ENCODE measurements around the gene IZUMO1.
"Not testable (repeated sequence)": the region's sequence is repeated elsewhere in the genome, so short reads cannot be mapped to it uniquely, and the experiment has no call there.

Gene IZUMO1

GRCh38 chr19:48738557-48739403, 7.9 kb downstream of the IZUMO1 start:
- peak overlapping the region; percentile 45 for H3K4me3 ChIP-seq (ENCODE audit: low read depth, low read length)

DNA sequence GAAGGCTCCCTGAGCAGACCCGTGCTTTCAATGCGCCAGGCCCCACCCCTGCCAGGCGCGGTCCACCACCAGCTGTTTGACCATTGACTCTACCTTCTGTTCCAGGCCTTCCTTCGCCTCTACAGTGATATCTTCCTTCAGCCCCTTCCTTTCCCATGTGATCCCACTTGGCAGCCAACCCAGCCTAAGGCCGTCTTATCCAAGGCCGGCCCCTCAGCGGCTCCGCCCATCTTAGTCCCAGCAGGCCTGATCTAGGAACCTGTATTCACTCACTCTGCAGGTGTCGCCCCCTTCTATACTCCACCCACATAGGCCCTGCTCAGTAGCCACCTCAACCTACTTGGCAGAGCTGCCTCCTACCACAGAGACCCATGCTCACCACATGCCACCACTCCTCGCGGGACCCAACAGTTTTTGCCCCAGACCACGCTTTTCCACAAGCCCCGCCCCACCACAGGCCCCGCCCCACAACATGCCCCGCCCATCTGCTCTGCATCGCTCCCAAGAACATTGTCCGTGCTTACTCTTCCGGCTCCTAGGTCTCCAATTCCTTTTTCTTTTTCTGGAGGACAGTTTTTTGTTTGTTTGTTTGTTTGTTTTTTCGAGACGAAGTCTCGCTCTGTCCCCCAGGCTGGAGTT, 9.2 kb downstream of the IZUMO1 start:
- no peak overlapping the region for H3K4me3 ChIP-seq (ENCODE audit: low read depth, low read length)

DNA sequence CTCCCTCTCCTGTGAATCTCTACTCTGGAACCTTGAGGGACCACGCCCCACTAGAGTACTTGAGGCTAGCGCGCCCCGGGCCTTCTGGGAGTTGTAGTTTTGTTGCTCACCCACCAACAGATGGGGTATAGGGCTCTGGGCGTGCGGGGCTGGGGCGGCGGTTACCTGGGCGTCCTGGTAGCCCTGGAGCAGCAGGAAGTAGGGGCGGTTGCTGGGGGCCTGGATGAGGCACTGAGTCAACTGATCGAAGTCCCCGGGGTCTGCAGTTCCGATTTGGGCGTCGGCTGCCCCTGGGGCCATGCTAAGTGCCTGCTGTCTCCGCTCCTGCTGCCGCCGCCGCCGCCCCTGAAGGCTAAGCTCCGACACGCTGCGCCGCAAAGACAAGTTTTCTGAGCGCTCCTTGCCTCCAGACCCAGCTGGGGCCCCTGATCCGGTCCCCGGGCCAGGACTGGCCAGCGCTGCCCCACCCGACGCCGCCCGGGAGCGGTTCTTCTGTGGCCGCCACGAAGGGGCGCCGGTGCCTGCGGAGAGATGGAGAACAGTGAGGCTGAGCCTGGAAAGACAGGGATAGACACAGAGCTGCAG, 11.6 kb downstream of the IZUMO1 start:
- peak overlapping the region; percentile 39 for H3K4me3 ChIP-seq (ENCODE audit: low read depth, low read length)

DNA sequence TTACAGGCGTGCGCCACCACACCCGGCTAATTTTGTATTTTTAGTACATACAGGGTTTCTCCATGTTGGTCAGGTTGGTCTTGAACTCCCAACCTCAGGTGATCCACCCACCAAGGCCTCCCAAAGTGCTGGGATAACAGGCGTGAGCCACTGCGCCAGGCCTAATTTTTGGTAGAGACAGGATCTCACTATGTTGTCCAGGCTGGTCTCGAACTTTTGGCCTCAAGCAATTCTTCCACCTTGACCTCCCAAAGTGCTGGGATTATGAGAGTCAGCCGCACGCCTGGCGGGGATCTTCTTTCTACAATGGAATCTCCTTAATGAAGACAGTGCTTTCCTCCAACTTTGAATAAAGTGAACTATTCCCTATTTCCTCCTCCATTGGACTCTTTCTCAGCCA, 12.1 kb downstream of the IZUMO1 start:
- H3K4me3 ChIP-seq (ENCODE audit: low read depth, low read length), result peak overlapping the region; percentile 39

- no peak overlapping the region for H3K4me3 ChIP-seq (ENCODE audit: low read depth, low read length)
Measured at GRCh38 chr19:48731452-48731851, 15.3 kb downstream of the IZUMO1 start.

DNA sequence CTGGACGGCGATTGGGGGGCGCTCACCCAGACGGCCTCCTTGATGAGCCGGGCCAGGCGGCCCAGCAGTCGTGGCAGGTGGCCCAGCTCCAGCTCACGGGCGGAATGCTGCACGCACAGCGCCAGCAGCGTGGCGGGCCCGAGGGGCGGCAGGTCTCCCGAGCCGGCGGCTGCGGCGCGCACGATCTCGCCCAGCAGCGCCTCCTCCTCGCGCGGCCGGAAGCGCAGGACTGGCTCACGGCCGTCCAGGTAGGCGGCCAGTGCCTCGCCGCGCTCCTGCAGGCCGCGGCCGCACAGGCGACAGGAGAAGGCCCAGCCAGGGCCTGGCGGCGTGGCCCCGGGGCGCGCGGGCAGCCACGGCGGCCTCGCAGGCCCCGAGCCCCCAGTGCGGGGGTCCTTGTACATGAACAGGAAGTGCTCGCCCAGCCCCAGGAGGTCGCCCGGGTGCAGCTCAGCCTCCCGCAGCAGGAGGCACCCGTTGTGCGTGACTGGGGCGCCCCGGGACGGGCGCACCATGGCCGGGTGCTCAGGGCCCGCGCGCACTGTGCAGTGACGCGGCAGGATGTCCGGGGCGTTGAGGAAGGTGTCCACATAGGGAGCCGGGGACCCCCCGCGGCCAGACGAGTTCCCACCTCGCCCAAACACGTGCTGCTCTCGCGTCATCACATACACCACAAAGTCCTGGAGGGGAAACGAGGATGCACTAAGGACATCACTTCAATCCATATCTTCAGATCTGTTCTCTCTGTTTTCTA, 17.6 kb downstream of the IZUMO1 start:
- no peak overlapping the region for H3K4me3 ChIP-seq (ENCODE audit: low read depth, low read length)

GRCh38 chr19:48726556-48726955, 20.2 kb downstream of the IZUMO1 start:
- no peak overlapping the region for H3K4me3 ChIP-seq (ENCODE audit: low read depth, low read length)

GRCh38 chr19:48724796-48725753, 21.6 kb downstream of the IZUMO1 start:
- H3K4me3 ChIP-seq (ENCODE audit: low read depth, low read length), result no peak overlapping the region

DNA sequence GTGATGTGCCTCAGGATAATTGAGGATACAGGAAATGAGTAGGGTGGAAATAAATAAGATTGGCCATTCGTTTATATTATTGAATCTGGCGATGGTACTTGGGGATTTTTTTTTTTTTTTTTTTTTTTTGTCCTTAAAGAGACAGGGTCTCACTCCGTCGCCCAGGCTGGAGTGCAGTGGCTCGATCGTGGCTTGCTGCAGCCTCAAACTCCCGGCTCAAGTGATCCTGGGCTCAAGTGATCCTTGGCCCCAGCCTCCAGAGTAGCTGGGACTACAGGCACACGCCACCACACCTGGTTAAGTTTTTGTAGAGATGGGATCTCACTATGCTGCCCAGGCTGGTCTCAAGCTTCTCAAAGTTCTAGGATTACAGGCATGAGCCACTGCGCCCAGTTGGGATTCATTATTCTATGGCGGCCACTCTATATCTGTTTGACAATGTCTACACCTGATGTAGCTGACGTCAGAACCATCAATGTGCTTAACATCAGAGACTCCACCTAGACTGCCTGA, 24.5 kb downstream of the IZUMO1 start:
- H3K4me3 ChIP-seq (ENCODE audit: low read depth, low read length), result no peak overlapping the region

DNA sequence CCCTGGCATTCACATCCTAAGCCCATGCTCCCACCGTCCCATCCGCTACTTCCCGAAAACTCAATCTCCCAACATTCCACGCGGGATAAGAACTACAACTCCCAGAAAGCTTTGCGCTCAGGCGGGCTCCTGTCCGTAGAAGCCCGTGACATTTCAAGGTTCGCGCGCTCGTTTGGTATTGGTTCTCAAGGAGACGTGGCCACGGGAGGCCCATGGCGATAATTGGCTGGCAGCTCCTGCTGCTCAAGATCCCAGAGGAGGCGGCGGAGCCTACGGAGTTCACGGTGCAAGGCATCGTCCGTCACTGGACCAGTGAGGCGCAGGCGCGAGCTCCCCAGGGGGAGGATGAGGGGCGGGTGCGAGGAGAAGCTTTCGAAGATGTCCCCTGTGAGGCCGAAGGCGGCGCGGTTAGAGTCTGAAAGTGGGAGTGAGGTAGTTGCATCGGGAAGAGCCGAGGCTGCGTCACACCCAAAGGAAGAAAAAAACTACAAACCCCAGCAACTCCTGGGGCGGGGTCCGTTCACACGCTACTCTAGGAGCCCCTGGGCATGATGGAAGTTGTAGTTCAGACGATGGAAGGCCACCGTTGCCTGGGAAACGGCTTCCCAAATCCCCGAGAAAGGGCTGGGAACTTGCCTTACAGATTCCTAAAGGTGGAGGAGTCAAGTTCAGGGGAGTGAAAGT, 26.0 kb downstream of the IZUMO1 start:
- H3K4me3 ChIP-seq (ENCODE audit: low read depth, low read length), result peak overlapping the region; percentile 83

GRCh38 chr19:48720251-48720612, 26.5 kb downstream of the IZUMO1 start:
- H3K4me3 ChIP-seq (ENCODE audit: low read depth, low read length), result no peak overlapping the region

DNA sequence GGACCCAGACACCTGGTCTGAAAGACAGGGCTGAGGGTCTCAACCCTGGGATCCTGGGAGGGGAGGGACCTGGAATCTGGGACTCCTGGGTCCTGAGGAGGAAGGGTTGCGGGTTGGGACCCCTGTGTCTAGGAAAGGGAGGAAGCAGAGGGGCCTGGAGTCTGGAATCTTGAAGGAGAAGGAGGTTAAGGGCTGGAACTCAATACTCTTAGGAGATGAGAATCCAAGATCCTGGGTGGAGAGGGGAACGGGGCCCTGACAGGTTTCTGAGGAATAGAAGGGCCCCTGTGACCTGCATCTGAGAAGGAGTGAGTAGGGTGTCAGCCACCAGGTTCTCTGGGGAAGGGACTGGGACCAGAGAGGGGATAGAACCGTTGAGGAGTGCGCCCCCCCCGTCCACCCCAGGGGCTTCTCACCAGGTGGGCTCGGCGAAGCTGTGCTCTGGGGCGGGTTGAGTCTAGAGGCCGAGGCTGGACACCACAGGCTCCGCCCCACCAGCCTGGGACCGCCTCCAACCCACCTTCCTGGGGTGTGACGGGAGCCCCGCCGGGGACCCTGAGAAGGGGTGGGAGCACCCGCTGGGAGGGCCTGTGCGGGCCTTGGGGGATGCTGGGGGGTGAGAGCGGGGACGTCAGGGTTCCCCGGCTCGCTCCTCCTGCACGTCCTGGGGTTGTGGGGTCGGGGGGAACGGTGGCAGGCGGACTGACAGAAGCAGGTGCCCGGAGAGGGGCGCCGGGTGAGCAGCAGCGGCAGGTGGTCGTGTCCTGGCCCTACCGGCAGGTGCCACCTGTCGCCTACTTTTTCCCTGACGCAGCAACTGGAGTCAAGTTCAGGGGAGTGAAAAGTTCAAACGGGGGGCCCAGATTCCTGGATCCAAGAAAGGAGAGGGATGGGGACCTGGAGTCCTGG, 27.2 kb downstream of the IZUMO1 start, which contains the start of gene MAMSTR:
TSS of gene MAMSTR (minus strand) at position 463 of the 909 bp plus-strand sequence. CDS start 694 bp downstream, outside the sequence.
- H3K4me3 ChIP-seq (ENCODE audit: low read depth, low read length), result peak within 1 kb of the TSS; percentile 83

DNA sequence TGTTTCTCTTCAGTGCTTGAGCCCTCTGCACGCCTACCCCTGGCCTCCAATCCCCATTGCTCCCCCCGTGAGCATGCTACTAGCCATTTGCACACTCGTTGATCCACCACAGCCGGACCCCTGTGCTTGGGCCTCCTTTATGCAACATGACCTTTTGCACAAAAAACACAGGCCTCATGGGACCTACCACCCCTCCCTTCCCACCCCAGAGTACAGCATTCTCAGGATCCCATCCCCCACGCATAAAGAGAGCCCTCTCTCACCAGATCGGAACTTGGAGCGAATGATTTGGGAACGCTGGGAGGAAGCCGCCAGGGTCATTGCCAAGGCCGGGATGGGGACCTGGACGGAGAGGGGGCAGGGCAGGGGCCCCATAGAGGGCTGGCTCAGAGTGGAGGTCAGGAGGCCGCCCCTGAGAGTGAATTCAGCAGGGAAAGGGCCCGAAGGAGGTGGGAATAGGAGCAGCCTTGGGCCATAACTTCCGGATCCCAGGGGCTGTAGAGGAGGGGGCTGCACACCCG, 27.9 kb downstream of the IZUMO1 start:
- H3K4me3 ChIP-seq (ENCODE audit: low read depth, low read length), result no peak overlapping the region

DNA sequence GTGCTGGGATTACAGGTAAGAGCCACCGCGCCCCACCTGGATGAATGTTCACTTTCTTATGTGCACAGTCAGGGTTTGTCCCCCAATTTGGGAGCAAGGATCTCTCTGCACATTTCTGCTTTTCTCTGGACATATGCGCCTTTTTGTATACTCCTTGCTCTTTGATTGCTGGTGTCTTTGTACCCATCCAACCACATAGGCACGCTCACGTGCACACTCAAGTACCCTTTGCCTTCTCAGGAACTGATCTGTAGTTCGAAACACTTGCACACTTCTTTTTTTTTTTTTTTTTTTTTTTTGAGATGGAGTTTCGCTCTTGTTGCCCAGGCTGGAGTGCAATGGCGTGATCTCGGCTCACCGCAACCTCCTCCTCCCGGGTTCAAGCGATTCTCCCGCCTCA, 28.6 kb downstream of the IZUMO1 start:
- H3K4me3 ChIP-seq (ENCODE audit: low read depth, low read length), result not testable (repeated sequence)

- H3K4me3 ChIP-seq (ENCODE audit: low read depth, low read length), result no peak overlapping the region
Measured at GRCh38 chr19:48716562-48717291, 30.0 kb downstream of the IZUMO1 start.

DNA sequence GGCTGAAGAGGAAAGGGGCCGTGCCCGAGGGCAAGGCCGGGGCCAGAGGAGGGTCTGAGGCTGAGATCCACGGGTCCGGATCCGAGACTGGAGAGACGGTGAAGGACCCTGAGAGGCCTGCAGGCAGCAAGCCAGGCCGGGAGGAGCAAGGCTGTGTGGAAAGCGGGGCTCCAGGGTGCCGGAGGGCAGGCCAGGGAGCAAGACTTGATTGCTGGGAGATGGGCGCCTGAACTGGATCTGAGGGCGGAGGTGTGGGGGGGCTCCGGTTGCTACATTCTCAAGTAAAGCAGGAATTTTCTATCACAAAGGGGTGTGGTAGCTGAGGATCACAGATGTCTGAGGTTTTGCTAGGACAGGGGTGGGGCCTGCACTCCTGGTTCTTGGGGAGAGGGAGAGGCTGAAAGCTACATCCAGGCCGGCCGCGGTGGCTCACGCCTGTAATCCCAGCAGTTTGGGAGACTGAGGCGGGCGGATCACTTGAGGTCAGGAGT, 31.0 kb downstream of the IZUMO1 start:
- no peak overlapping the region for H3K4me3 ChIP-seq (ENCODE audit: low read depth, low read length)
